Measurements from ENCODE around the gene MFSD6. TPM values are rescaled to one million over a fixed set of nuclear protein-coding genes. Genes with fewer than 3 reads are reported as not detected.
"Not testable (repeated sequence)": the region's sequence is repeated elsewhere in the genome, so short reads cannot be mapped to it uniquely, and the experiment has no call there.

The MFSD6 gene
- 37.4 and 43.0 TPM in 2 replicates for total RNA-seq

GRCh38 chr2:190407662-190408537 is at the start of gene MFSD6:
TSS of gene MFSD6 (plus strand) at chr2:190408355. CDS start at chr2:190436030, 27,675 bp downstream.
- H3K27me3 ChIP-seq (ENCODE audit: control insufficient read depth, insufficient read depth, low read length): no peaks in the 10 kb centered on the region
- peak; percentile 1 for TF ChIP-seq CTCF (IDR thresholded peaks at IDR 0.05; ENCODE audit: insufficient read depth, low read length, severe bottlenecking)
- H3K4me3 ChIP-seq (ENCODE audit: low read depth, low read length): peak within 1 kb of the TSS; percentile 65
- FAIRE-seq (no peak), DNase-seq (ENCODE audit: low read depth) (no peak)
- no peaks in the 10 kb centered on the region for H3K36me3 ChIP-seq (ENCODE audit: control insufficient read depth, insufficient read depth, low read length)

GRCh38 chr2:190358655-190359448 is 49.3 kb upstream of the MFSD6 start:
- H3K27me3 ChIP-seq (ENCODE audit: control insufficient read depth, insufficient read depth, low read length); FAIRE-seq; H3K4me3 ChIP-seq (ENCODE audit: low read depth, low read length); H3K36me3 ChIP-seq (ENCODE audit: control insufficient read depth, insufficient read depth, low read length): not testable (repeated sequence)
- peak; percentile 96 for DNase-seq (ENCODE audit: low read depth)

- Histone ChIP-seq H3K36me3 (ENCODE audit: control insufficient read depth, insufficient read depth, low read length) (no peaks in the 10 kb centered on the region), H3K27me3 (ENCODE audit: control insufficient read depth, insufficient read depth, low read length) (no peaks in the 10 kb centered on the region), H3K4me3 (ENCODE audit: low read depth, low read length) (no peak overlapping the region)
- TF ChIP-seq CTCF (IDR thresholded peaks at IDR 0.05; ENCODE audit: insufficient read depth, low read length, severe bottlenecking): no peak
- FAIRE-seq (no peak), DNase-seq (ENCODE audit: low read depth) (no peak)
Measured at GRCh38 chr2:190360561-190360960, 47.6 kb upstream of the MFSD6 start.

- DNase-seq (ENCODE audit: low read depth) (no peak), FAIRE-seq (no peak)
- no peak for TF ChIP-seq CTCF (IDR thresholded peaks at IDR 0.05; ENCODE audit: insufficient read depth, low read length, severe bottlenecking)
- no peaks in the 10 kb centered on the region for H3K27me3 ChIP-seq (ENCODE audit: control insufficient read depth, insufficient read depth, low read length)
- no peaks in the 10 kb centered on the region for H3K36me3 ChIP-seq (ENCODE audit: control insufficient read depth, insufficient read depth, low read length)
- no peak overlapping the region for H3K4me3 ChIP-seq (ENCODE audit: low read depth, low read length)
Measured at GRCh38 chr2:190360965-190361364, 47.2 kb upstream of the MFSD6 start.

- no peak for FAIRE-seq
Measured at GRCh38 chr2:190361572-190361971, 46.6 kb upstream of the MFSD6 start.

More at GRCh38 chr2:190361572-190361971, 46.6 kb upstream of the MFSD6 start:
- Histone ChIP-seq H3K4me3 (ENCODE audit: low read depth, low read length) (no peak overlapping the region), H3K36me3 (ENCODE audit: control insufficient read depth, insufficient read depth, low read length) (no peaks in the 10 kb centered on the region), H3K27me3 (ENCODE audit: control insufficient read depth, insufficient read depth, low read length) (no peaks in the 10 kb centered on the region)
- TF ChIP-seq CTCF (IDR thresholded peaks at IDR 0.05; ENCODE audit: insufficient read depth, low read length, severe bottlenecking): no peak
- no peak for DNase-seq (ENCODE audit: low read depth)
